GM21360 (cell line): ENCODE data around the gene KIF11.
A peak's percentile ranks its signal among the peaks of the same experiment; 100 is the strongest.
"Not testable (repeated sequence)": the region's sequence is repeated elsewhere in the genome, so short reads cannot be mapped to it uniquely, and the experiment has no call there.

ENCODE experiments used
- ATAC-seq: cut with Tn5 transposase; IDR thresholded peaks from one replicate; pipeline ENCODE4 v1.9.1; 2021; ENCODE audit warnings: mild to moderate bottlenecking, moderate library complexity; ENCODE audit not compliant: unreplicated experiment

KIF11 gene

GRCh38 chr10:92592761-92593618 lies at the start of gene KIF11:
KIF11 (plus strand) TSS chr10:92593130; CDS start chr10:92593376, 246 bp downstream.
- ATAC-seq: peak; percentile 74

GRCh38 chr10:92544296-92544695 lies 48.6 kb upstream of the KIF11 start:
- no peak for ATAC-seq

GRCh38 chr10:92545556-92545955 lies 47.4 kb upstream of the KIF11 start:
- no peak for ATAC-seq

- ATAC-seq: no peak
These were observed 45.3 kb upstream of the KIF11 start for GRCh38 chr10:92547676-92548075.

GRCh38 chr10:92550924-92551323 lies 42.0 kb upstream of the KIF11 start:
- no peak for ATAC-seq

GRCh38 chr10:92552310-92552709 lies 40.6 kb upstream of the KIF11 start:
- no peak for ATAC-seq

- no peak for ATAC-seq
These were observed 39.0 kb upstream of the KIF11 start for GRCh38 chr10:92553959-92554358.

GRCh38 chr10:92559046-92559445 lies 33.9 kb upstream of the KIF11 start:
- ATAC-seq: no peak

GRCh38 chr10:92562424-92562823 lies 30.5 kb upstream of the KIF11 start:
- ATAC-seq: no peak

- ATAC-seq: peak; percentile 59
These were observed 24.9 kb upstream of the KIF11 start for GRCh38 chr10:92567952-92568600.

GRCh38 chr10:92569071-92569470 lies 23.9 kb upstream of the KIF11 start:
- no peak for ATAC-seq

GRCh38 chr10:92569663-92570062 lies 23.3 kb upstream of the KIF11 start:
- not testable (repeated sequence) for ATAC-seq

- ATAC-seq: no peak
These were observed 21.3 kb upstream of the KIF11 start for GRCh38 chr10:92571649-92572048.

- ATAC-seq: no peak
These were observed 20.4 kb upstream of the KIF11 start for GRCh38 chr10:92572362-92573090.

GRCh38 chr10:92573091-92573797 lies 19.7 kb upstream of the KIF11 start:
- ATAC-seq: peak; percentile 34

- ATAC-seq: peak; percentile 67
These were observed 19.0 kb upstream of the KIF11 start, which contains the start of gene IDE for GRCh38 chr10:92573798-92574547. IDE (minus strand) TSS chr10:92574093; CDS start chr10:92574019, 74 bp downstream.

- peak; percentile 2 for ATAC-seq
These were observed 18.2 kb upstream of the KIF11 start for GRCh38 chr10:92574548-92575261.

- no peak for ATAC-seq
These were observed 17.0 kb upstream of the KIF11 start for GRCh38 chr10:92575961-92576360.

- not testable (repeated sequence) for ATAC-seq
These were observed 10.6 kb upstream of the KIF11 start for GRCh38 chr10:92582347-92582746.
